Mesothelial cell of epicardium (in vitro differentiated cells): ENCODE measurements around the gene LDLRAD4. TPM values are rescaled to one million over a fixed set of nuclear protein-coding genes. Genes with fewer than 3 reads are reported as not detected.

ENCODE experiments used
- DNase-seq, 2 experiments: peaks; one replicate each; pipeline ENCODE4 v3.0.0; 2021; ENCODE audit warnings: low spot score in 2 of 2; ENCODE audit not compliant: unreplicated experiment in 2 of 2
- H3K27ac Mint-ChIP-seq: 2 replicates; pipeline ENCODE4 v1.8.0; 2021; ENCODE audit warnings: mixed read lengths
- H3K27me3 Mint-ChIP-seq: 2 replicates; pipeline ENCODE4 v1.8.0; 2021; ENCODE audit warnings: low read depth, mixed read lengths
- H3K36me3 Mint-ChIP-seq: 2 replicates; pipeline ENCODE4 v1.8.0; 2021; ENCODE audit warnings: mixed read lengths
- H3K4me1 Mint-ChIP-seq: 2 replicates; pipeline ENCODE4 v1.8.0; 2021; ENCODE audit warnings: mixed read lengths
- H3K4me3 Mint-ChIP-seq: 2 replicates; pipeline ENCODE4 v1.8.0; 2021; ENCODE audit warnings: mild to moderate bottlenecking, moderate library complexity, mixed read lengths
- H3K9me3 Mint-ChIP-seq: 2 replicates; pipeline ENCODE4 v1.8.0; 2021; ENCODE audit warnings: mixed read lengths
- total RNA-seq: library from RNA; stranded (reverse); gene quantifications from 3 replicates; pipeline ENCODE4 v1.2.1, GENCODE V29; 2021
- TF ChIP-seq, protein P1 (sequence below): fragments of 200-600 bp; sonication (generic); IDR thresholded peaks from one replicate; pipeline ENCODE4 v1.5.0; 2021; ENCODE audit warnings: antibody characterized with exemption; ENCODE audit not compliant: unreplicated experiment

LDLRAD4 gene
- total RNA-seq, 1 donor from 2014 or later: 29.7 TPM

GRCh38 chr18:13403786-13404549 lies 185.4 kb downstream of the LDLRAD4 start:
- no peaks in the 10 kb centered on the region for H3K36me3 Mint-ChIP-seq
- TF ChIP-seq, protein P1, sequence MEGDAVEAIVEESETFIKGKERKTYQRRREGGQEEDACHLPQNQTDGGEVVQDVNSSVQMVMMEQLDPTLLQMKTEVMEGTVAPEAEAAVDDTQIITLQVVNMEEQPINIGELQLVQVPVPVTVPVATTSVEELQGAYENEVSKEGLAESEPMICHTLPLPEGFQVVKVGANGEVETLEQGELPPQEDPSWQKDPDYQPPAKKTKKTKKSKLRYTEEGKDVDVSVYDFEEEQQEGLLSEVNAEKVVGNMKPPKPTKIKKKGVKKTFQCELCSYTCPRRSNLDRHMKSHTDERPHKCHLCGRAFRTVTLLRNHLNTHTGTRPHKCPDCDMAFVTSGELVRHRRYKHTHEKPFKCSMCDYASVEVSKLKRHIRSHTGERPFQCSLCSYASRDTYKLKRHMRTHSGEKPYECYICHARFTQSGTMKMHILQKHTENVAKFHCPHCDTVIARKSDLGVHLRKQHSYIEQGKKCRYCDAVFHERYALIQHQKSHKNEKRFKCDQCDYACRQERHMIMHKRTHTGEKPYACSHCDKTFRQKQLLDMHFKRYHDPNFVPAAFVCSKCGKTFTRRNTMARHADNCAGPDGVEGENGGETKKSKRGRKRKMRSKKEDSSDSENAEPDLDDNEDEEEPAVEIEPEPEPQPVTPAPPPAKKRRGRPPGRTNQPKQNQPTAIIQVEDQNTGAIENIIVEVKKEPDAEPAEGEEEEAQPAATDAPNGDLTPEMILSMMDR: no peak
- no peak overlapping the region for H3K4me3 Mint-ChIP-seq
- H3K27ac Mint-ChIP-seq: no peak overlapping the region
- H3K4me1 Mint-ChIP-seq: no peaks in the 10 kb centered on the region
- no peak for DNase-seq
- H3K9me3 Mint-ChIP-seq: no peaks in the 10 kb centered on the region
- H3K27me3 Mint-ChIP-seq: no peaks in the 10 kb centered on the region

GRCh38 chr18:13405305-13406038 lies 186.9 kb downstream of the LDLRAD4 start:
- H3K36me3 Mint-ChIP-seq: peaks cover 7% of the 10 kb centered on the region

GRCh38 chr18:13406049-13406615 lies 187.6 kb downstream of the LDLRAD4 start:
- DNase-seq: no peak
- Mint-ChIP-seq H3K9me3 (no peaks in the 10 kb centered on the region), H3K4me3 (no peak overlapping the region), H3K27me3 (no peaks in the 10 kb centered on the region), H3K27ac (no peak overlapping the region), H3K36me3 (peaks cover 7% of the 10 kb centered on the region), H3K4me1 (no peaks in the 10 kb centered on the region)
- TF ChIP-seq, protein P1: no peak

More at GRCh38 chr18:13405305-13406038, 186.9 kb downstream of the LDLRAD4 start:
- H3K27ac Mint-ChIP-seq: no peak overlapping the region
- no peaks in the 10 kb centered on the region for H3K9me3 Mint-ChIP-seq
- H3K4me1 Mint-ChIP-seq: no peaks in the 10 kb centered on the region
- TF ChIP-seq, protein P1: no peak
- no peaks in the 10 kb centered on the region for H3K27me3 Mint-ChIP-seq
- DNase-seq: no peak
- H3K4me3 Mint-ChIP-seq: no peak overlapping the region

- H3K27ac Mint-ChIP-seq: no peak overlapping the region
- H3K4me3 Mint-ChIP-seq: no peak overlapping the region
- no peaks in the 10 kb centered on the region for H3K27me3 Mint-ChIP-seq
- TF ChIP-seq, protein P1: no peak
- H3K9me3 Mint-ChIP-seq: peaks cover 4% of the 10 kb centered on the region
- H3K4me1 Mint-ChIP-seq: no peaks in the 10 kb centered on the region
- H3K36me3 Mint-ChIP-seq: peaks cover 7% of the 10 kb centered on the region
- no peak for DNase-seq
Measured at GRCh38 chr18:13406736-13407135, 188.2 kb downstream of the LDLRAD4 start.

GRCh38 chr18:13407484-13407883 lies 188.9 kb downstream of the LDLRAD4 start:
- Mint-ChIP-seq H3K9me3 (peaks cover 10% of the 10 kb centered on the region), H3K27ac (no peak overlapping the region), H3K4me3 (no peak overlapping the region), H3K36me3 (peaks cover 13% of the 10 kb centered on the region), H3K4me1 (no peaks in the 10 kb centered on the region), H3K27me3 (no peaks in the 10 kb centered on the region)
- no peak for DNase-seq
- TF ChIP-seq, protein P1: no peak
